Activated naive CD4-positive, alpha-beta T cell treated with anti-CD3 and anti-CD28 coated beads for 36 hours (primary cell): ENCODE data around the gene CERK. TPM values are rescaled to one million over a fixed set of nuclear protein-coding genes. Genes with fewer than 3 reads are reported as not detected.

Source experiments
- CTCF ChIA-PET: fragments of 350-600 bp; sonication (Branson Sonifier 250); formaldehyde crosslinking; loops from one replicate; lab custom pipeline; 2021; ENCODE audit warnings: antibody characterized with exemption; lab: Charles Lee
- DNase-seq: peaks from one replicate; pipeline ENCODE4 v3.0.0-alpha.2; 2020
- H3K27ac Mint-ChIP-seq: one replicate; pipeline ENCODE4 v1.8.0; 2021; ENCODE audit warnings: mild to moderate bottlenecking, mixed read lengths
- H3K27me3 Mint-ChIP-seq: one replicate; pipeline ENCODE4 v1.8.0; 2021; ENCODE audit warnings: low read depth, mixed read lengths
- H3K36me3 Mint-ChIP-seq: one replicate; pipeline ENCODE4 v1.8.0; 2021; ENCODE audit warnings: low read depth, mixed read lengths
- H3K4me1 Mint-ChIP-seq: one replicate; pipeline ENCODE4 v1.8.0; 2021; ENCODE audit warnings: low read depth, mixed read lengths
- H3K4me3 Mint-ChIP-seq: one replicate; pipeline ENCODE4 v1.8.0; 2021; ENCODE audit warnings: mild to moderate bottlenecking, moderate library complexity, mixed read lengths
- H3K9me3 Mint-ChIP-seq: one replicate; pipeline ENCODE4 v1.8.0; 2021; ENCODE audit warnings: mixed read lengths
- intact Hi-C: fragments of 100-400 bp; cut with micrococcal nuclease; formaldehyde crosslinking; loops from one replicate; pipeline ENCODE4 v1.15.1; 2023
- total RNA-seq, 2 experiments: library from RNA; stranded (reverse); gene quantifications; one replicate each; pipeline ENCODE4 v1.2.3, GENCODE V29; 2021

The CERK gene
- total RNA-seq, 2 experiments from 2014 or later: 32.6 to 34.9 TPM

GRCh38 chr22:46677323-46678002, 60.6 kb downstream of the CERK start:
- peak overlapping the region; percentile 68 for H3K27ac Mint-ChIP-seq
- H3K36me3 Mint-ChIP-seq: peaks cover 12% of the 10 kb centered on the region
- no peaks in the 10 kb centered on the region for H3K27me3 Mint-ChIP-seq
- H3K4me3 Mint-ChIP-seq: peak overlapping the region; percentile 27
- H3K4me1 Mint-ChIP-seq: peaks cover 50% of the 10 kb centered on the region
- CTCF ChIA-PET: interaction anchor here (1.4 kb wide), 1 partner anchor 113 kb away, joined by 4 read pairs; no protein-coding TSS in a partner anchor
- intact Hi-C loops: no loop called here
- no peak for DNase-seq
- no peaks in the 10 kb centered on the region for H3K9me3 Mint-ChIP-seq

DNA sequence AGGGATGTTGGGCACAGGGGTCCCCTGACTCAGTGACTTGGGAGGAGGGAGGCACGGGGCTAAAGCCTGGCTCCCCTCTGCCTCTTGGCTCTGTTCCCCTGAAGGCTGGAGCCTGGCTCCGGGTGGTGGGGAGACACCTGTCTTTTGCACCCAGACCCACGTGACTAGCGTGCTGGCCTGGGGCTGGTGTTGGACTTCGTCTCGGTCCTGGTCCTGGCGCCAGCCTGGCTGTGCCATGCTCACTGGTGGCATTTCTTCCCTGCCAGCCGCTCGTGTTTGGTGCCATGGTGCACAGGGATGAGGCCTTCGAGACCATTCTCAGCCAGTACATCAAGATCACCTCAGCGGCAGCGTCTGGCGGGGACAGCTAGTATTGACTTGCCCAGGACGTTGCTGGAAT, 61.2 kb downstream of the CERK start:
- H3K4me3 Mint-ChIP-seq: no peak overlapping the region
- intact Hi-C loops: no loop called here
- CTCF ChIA-PET: interaction anchor here (1.4 kb wide), 1 partner anchor 113 kb away, joined by 4 read pairs; no protein-coding TSS in a partner anchor
- no peaks in the 10 kb centered on the region for H3K27me3 Mint-ChIP-seq
- H3K36me3 Mint-ChIP-seq: peaks cover 12% of the 10 kb centered on the region
- H3K27ac Mint-ChIP-seq: peak overlapping the region; percentile 56
- no peak for DNase-seq
- no peaks in the 10 kb centered on the region for H3K9me3 Mint-ChIP-seq
- peaks cover 54% of the 10 kb centered on the region for H3K4me1 Mint-ChIP-seq

DNA sequence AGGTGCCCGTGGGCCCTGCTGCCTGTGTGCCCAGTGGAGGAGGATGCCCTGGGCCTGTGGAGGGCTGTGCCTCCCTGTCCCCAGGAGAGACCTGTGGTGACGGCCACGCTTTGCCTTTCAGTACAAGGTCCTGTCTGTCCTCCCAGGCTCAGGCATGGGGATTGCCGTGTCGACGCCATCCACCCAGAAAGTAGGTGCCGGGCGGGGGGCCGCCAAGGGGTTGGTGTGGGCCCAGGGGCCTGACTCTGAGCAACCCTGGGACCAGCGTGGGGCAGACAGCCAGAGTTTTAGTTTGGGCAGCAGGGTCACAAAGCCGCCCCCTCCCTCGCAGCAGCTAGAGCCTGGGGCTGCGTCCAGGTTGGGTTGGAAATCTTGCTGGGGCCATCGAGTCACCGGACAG, 61.6 kb downstream of the CERK start:
- Mint-ChIP-seq H3K27me3 (no peaks in the 10 kb centered on the region), H3K4me3 (peak overlapping the region; percentile 80), H3K4me1 (peaks cover 54% of the 10 kb centered on the region), H3K27ac (peak overlapping the region; percentile 93), H3K36me3 (peaks cover 12% of the 10 kb centered on the region), H3K9me3 (no peaks in the 10 kb centered on the region)
- CTCF ChIA-PET: interaction anchor here (1.4 kb wide), 1 partner anchor 112 kb away, joined by 4 read pairs; no protein-coding TSS in a partner anchor
- intact Hi-C loops: no loop called here
- no peak for DNase-seq

DNA sequence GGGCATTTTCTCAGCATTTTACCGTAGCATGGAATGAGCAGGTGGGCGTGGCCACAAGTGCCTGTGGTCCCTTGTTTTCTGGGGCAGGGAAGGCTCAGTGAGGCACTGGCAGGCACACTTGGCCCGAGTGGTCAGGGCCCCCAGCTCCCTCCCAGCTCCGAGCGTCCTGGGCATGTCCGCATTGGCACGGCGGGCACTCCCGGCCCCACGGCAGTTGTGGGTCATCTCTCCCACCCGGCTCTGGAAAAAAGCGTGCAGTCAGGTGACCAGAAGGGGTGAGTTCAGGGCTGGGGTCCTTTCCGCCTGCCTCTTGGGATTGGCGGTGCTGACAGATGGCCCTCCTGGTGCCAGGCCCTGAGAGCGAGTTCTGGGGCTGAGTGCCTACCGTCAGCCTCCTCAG, 62.1 kb downstream of the CERK start:
- Mint-ChIP-seq H3K36me3 (peaks cover 12% of the 10 kb centered on the region), H3K9me3 (no peaks in the 10 kb centered on the region), H3K4me3 (peak overlapping the region; percentile 80), H3K27ac (peak overlapping the region; percentile 93), H3K4me1 (peaks cover 54% of the 10 kb centered on the region), H3K27me3 (no peaks in the 10 kb centered on the region)
- intact Hi-C loops: loop anchor here (2.0 kb wide), 1 partner anchor 113 kb away; no protein-coding TSS in a partner anchor
- DNase-seq: no peak
- CTCF ChIA-PET: interaction anchor here (0.8 to 1.0 kb wide), 2 partner anchors 22 to 112 kb away, joined by 3 to 6 read pairs; no protein-coding TSS in a partner anchor

DNA sequence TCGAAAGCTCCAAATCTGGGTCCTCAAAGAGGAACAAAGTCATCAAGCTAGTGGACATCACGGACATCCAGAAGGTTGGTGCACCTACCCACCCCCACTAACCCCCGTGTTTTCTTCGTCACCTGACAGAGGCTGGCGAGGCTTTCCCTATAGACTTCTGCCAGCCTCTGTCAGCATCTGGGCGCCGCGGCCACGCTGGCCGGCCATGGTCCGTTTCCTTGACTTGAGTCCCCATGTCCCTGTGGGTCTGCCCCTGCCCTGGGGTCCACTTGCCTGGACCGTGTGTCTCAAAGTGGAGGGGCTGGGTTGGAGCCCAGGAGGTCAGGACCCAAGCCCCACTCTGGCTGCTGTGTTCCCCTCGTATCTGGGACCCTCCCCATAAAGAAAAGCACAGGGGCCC, 62.6 kb downstream of the CERK start:
- intact Hi-C loops: loop anchor here (2.0 kb wide), 1 partner anchor 113 kb away; no protein-coding TSS in a partner anchor
- CTCF ChIA-PET: interaction anchor here (0.8 to 1.0 kb wide), 2 partner anchors 22 to 112 kb away, joined by 3 to 6 read pairs; no protein-coding TSS in a partner anchor
- DNase-seq: no peak
- H3K9me3 Mint-ChIP-seq: no peaks in the 10 kb centered on the region
- H3K4me1 Mint-ChIP-seq: peaks cover 54% of the 10 kb centered on the region
- H3K27me3 Mint-ChIP-seq: no peaks in the 10 kb centered on the region
- peak overlapping the region; percentile 93 for H3K27ac Mint-ChIP-seq
- H3K36me3 Mint-ChIP-seq: peaks cover 12% of the 10 kb centered on the region
- H3K4me3 Mint-ChIP-seq: peak overlapping the region; percentile 80

DNA sequence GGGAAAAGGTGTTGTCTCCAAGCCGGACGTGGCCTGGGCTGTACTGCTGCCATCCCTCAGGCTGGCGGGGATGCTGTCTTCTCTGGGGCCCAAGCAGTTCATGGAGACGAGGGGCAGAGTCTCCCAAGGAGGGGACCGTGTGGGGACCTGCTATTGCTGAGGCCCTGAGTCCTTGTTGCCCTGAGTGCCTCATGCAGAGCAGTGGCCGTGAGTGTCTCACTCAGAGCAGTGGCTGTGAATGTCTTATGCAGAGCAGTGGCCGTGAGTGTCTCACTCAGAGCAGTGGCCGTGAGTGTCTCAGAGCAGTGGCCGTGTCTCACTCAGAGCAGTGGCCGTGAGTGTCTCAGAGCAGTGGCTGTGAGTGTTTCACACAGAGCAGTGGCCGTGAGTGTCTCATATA, 63.1 kb downstream of the CERK start:
- peaks cover 12% of the 10 kb centered on the region for H3K36me3 Mint-ChIP-seq

GRCh38 chr22:46674367-46674781, 63.7 kb downstream of the CERK start:
- Mint-ChIP-seq H3K27me3 (no peaks in the 10 kb centered on the region), H3K27ac (peak overlapping the region; percentile 93), H3K9me3 (no peaks in the 10 kb centered on the region), H3K4me3 (peak overlapping the region; percentile 80), H3K36me3 (peaks cover 12% of the 10 kb centered on the region), H3K4me1 (peaks cover 54% of the 10 kb centered on the region)
- CTCF ChIA-PET: interaction anchor here (1.5 kb wide), 1 partner anchor 111 kb away, joined by 4 read pairs; no protein-coding TSS in a partner anchor
- DNase-seq: peak; percentile 100
- intact Hi-C loops: loop anchor here (1.0 to 5.0 kb wide), 9 partner anchors 10 to 117 kb away; no protein-coding TSS in a partner anchor

More for the DNA sequence above, 63.1 kb downstream of the CERK start:
- Mint-ChIP-seq H3K27ac (peak overlapping the region; percentile 93), H3K9me3 (no peaks in the 10 kb centered on the region), H3K27me3 (no peaks in the 10 kb centered on the region), H3K4me1 (peaks cover 54% of the 10 kb centered on the region), H3K4me3 (peak overlapping the region; percentile 80)
- peak; percentile 36 for DNase-seq
- CTCF ChIA-PET: interaction anchor here (0.8 to 1.0 kb wide), 2 partner anchors 23 to 111 kb away, joined by 3 to 6 read pairs; no protein-coding TSS in a partner anchor
- intact Hi-C loops: loop anchor here (1.0 to 5.0 kb wide), 9 partner anchors 9 to 116 kb away; no protein-coding TSS in a partner anchor

GRCh38 chr22:46673662-46674236, 64.3 kb downstream of the CERK start:
- peak; percentile 35 for DNase-seq
- H3K4me3 Mint-ChIP-seq: peak overlapping the region; percentile 80
- intact Hi-C loops: loop anchor here (1.0 to 5.0 kb wide), 9 partner anchors 11 to 118 kb away; no protein-coding TSS in a partner anchor
- peaks cover 12% of the 10 kb centered on the region for H3K36me3 Mint-ChIP-seq
- H3K27me3 Mint-ChIP-seq: no peaks in the 10 kb centered on the region
- peaks cover 54% of the 10 kb centered on the region for H3K4me1 Mint-ChIP-seq
- CTCF ChIA-PET: interaction anchor here (1.5 kb wide), 1 partner anchor 110 kb away, joined by 4 read pairs; no protein-coding TSS in a partner anchor
- peak overlapping the region; percentile 93 for H3K27ac Mint-ChIP-seq
- no peaks in the 10 kb centered on the region for H3K9me3 Mint-ChIP-seq

GRCh38 chr22:46673205-46673604, 64.8 kb downstream of the CERK start:
- peaks cover 12% of the 10 kb centered on the region for H3K36me3 Mint-ChIP-seq
- no peaks in the 10 kb centered on the region for H3K9me3 Mint-ChIP-seq
- peaks cover 51% of the 10 kb centered on the region for H3K4me1 Mint-ChIP-seq
- intact Hi-C loops: loop anchor here (5.0 kb wide), 1 partner anchor 86 kb away; no protein-coding TSS in a partner anchor
- peak; percentile 40 for DNase-seq
- no peaks in the 10 kb centered on the region for H3K27me3 Mint-ChIP-seq
- CTCF ChIA-PET: interaction anchor here (1.5 kb wide), 1 partner anchor 110 kb away, joined by 4 read pairs; no protein-coding TSS in a partner anchor
- peak overlapping the region; percentile 80 for H3K4me3 Mint-ChIP-seq
- H3K27ac Mint-ChIP-seq: peak overlapping the region; percentile 93

DNA sequence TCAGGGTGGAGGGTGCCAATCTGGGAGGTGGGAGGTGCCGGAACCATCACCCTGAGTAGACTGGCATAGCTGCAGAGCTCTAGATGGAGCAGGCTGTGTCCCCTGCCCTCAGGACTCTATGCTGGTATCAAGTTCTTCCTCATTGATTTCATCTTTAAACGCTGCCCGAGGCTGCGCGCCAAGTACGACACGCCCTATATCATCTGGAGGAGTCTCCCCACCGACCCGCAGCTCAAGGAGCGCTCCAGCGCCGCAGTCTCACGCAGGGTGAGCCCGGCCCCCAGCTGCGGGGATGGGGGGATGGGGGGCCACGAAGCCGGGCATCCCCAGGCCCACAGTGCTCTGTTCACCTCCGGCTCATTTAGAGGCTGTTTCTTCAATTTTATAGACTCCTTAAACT, 65.3 kb downstream of the CERK start:
- no peaks in the 10 kb centered on the region for H3K27me3 Mint-ChIP-seq
- CTCF ChIA-PET: no interaction called here
- no peaks in the 10 kb centered on the region for H3K9me3 Mint-ChIP-seq
- H3K27ac Mint-ChIP-seq: peak overlapping the region; percentile 93
- DNase-seq: no peak
- peak overlapping the region; percentile 80 for H3K4me3 Mint-ChIP-seq
- peaks cover 48% of the 10 kb centered on the region for H3K4me1 Mint-ChIP-seq
- peaks cover 11% of the 10 kb centered on the region for H3K36me3 Mint-ChIP-seq
- intact Hi-C loops: loop anchor here (5.0 kb wide), 1 partner anchor 85 kb away; no protein-coding TSS in a partner anchor

DNA sequence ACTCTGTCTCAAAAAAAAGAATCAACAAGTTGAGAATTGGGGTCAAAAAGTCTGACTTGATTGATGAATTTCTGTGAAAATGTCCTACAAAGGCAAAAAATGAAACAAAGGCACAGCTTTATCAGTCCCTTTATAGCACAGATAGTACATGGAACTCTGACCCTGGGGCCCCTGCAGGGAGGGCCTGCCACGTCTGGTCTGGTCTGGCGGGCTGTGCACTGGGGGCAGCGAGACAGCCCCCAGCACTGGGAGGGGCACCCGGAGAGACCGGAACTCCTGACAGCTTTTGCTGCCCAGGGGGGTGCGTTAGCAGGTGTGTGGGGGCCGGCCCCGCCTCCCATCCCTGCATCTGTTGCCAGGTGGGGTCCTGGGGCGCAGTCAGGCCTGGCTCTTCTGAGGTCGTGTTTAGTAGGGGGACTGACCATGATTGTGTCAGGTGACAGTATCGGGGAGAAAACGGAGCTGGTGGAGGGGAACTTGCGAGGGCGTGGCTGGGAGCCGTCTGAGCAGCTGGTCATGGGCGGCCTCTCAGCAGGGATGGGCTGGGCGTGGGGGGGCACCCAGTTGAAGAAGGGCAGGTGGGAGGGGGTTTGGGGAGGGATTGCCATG, 66.1 kb downstream of the CERK start:
- CTCF ChIA-PET: interaction anchor here (0.7 kb wide), 1 partner anchor 635 kb away, joined by 4 read pairs; no protein-coding TSS in a partner anchor
- H3K27ac Mint-ChIP-seq: peak overlapping the region; percentile 93
- no peak for DNase-seq
- no peak overlapping the region for H3K4me3 Mint-ChIP-seq
- H3K27me3 Mint-ChIP-seq: no peaks in the 10 kb centered on the region
- intact Hi-C loops: loop anchor here (5.0 kb wide), 1 partner anchor 85 kb away; no protein-coding TSS in a partner anchor
- peaks cover 11% of the 10 kb centered on the region for H3K36me3 Mint-ChIP-seq
- H3K9me3 Mint-ChIP-seq: no peaks in the 10 kb centered on the region
- H3K4me1 Mint-ChIP-seq: peaks cover 42% of the 10 kb centered on the region
